HG03108 (cell line): ENCODE data around the gene CETN1.
A peak's percentile ranks its signal among the peaks of the same experiment; 100 is the strongest.

Experiments
- ATAC-seq: cut with Tn5 transposase; IDR thresholded peaks from one replicate; pipeline ENCODE4 v1.9.1; 2021; ENCODE audit warnings: moderate library complexity; ENCODE audit not compliant: unreplicated experiment

CETN1 gene

DNA sequence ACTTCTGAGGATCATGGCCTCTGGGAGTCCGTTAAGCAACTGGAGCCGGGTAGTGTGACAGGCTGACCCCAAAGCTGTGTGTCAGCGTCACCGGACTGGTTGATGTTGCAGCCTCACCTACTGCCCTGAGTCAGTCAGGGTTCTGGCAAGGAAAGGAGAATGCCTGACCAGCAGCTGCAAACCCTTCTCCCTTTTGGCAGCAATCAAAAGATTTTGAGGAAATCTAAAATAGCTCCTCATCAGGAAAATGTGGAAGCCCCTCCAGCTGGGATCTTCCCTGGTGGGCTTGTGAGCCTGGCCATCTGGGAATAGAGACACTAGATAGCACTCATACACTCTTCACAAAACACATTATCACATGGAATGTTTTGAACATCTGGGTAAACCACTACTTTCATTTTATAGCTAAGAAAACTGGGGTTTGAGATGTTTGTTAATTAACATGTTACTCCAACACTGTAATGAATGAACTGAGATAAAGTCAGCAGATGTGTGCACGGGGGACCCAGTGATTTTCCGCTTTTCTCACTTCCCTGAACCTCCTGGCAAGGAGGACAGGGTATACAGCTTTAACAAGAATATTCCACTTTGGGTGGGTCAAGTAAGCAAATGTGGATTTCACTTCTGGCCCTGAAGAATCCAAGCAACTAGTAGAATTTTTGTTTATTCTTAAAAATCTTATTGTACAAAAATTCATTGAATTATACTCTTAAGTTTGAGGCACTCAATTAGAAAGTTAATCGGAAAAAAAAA lies 41.3 kb downstream of the CETN1 start:
- ATAC-seq = no peak

DNA sequence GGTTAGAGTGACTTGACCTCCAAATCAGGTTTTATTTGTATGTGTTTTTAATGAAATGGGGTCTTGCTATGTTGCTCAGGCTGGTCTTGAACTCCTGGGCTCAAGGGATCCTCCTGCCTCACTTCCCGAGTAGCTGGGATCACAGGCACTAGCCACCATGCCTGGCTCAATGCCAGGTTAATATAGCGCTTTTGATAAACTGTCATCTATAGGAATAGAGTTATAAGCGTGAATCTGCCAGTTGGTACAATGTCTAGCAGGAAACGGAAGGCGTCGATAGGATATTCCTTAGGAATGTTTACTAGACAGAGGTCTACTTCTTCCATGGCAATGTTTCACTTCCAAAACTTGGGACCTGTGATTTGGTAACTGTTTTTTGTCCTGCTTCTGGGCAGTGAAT lies 42.1 kb downstream of the CETN1 start:
- no peak for ATAC-seq

DNA sequence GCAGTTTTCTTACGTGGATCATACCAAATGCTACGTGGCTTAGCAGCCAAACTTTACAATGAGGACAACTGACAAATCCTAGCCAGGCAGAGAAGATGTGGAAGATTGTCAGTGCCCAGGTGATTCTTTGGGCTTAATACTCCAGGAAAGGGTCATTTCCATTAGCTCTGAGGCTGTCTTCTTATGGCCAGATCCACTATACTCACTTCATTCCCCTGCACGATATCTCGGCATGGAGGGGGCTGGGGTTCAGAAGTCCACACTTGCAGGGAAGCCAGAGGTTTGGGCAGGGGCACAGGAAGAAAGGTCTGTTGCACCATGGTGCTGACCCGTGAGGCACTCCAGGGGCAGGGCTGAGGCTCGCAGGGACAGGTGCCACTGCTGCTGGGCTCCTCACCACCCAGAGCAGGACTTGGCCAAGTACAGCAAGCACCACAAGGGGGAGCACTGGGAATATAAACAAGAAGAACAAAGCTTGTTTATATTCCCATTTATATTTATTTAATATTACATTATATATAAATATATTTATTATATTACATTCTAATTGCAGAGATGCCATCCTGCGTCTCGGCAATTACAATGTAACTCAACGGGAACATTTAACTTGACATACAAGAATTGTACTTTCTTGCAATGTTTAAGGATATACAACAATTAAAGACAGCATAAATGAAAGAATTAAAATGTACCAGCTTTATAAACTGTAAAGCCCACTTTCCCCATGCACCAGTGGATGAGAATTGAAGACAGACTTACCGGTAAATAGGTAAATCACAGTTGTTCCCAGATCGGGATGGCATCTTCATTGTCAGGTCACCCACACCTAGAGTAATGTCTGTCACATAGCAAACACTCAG lies 43.8 kb downstream of the CETN1 start:
- ATAC-seq = peak; percentile 54

DNA sequence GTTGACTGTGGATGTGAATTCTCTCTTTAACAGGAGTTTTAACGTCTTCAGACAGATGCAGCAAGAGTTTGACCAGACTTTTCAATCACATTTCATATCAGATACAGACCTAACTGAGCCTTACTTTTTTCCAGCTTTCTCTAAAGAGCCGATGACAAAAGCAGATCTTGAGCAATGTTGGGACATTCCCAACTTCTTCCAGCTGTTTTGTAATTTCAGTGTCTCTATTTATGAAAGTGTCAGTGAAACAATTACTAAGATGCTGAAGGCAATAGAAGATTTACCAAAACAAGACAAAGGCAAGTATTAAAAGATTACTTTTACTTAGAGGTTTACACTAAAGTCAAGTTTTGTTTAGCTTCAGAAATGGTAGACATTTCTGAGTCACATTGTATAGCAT lies 47.1 kb downstream of the CETN1 start:
- ATAC-seq = no peak

DNA sequence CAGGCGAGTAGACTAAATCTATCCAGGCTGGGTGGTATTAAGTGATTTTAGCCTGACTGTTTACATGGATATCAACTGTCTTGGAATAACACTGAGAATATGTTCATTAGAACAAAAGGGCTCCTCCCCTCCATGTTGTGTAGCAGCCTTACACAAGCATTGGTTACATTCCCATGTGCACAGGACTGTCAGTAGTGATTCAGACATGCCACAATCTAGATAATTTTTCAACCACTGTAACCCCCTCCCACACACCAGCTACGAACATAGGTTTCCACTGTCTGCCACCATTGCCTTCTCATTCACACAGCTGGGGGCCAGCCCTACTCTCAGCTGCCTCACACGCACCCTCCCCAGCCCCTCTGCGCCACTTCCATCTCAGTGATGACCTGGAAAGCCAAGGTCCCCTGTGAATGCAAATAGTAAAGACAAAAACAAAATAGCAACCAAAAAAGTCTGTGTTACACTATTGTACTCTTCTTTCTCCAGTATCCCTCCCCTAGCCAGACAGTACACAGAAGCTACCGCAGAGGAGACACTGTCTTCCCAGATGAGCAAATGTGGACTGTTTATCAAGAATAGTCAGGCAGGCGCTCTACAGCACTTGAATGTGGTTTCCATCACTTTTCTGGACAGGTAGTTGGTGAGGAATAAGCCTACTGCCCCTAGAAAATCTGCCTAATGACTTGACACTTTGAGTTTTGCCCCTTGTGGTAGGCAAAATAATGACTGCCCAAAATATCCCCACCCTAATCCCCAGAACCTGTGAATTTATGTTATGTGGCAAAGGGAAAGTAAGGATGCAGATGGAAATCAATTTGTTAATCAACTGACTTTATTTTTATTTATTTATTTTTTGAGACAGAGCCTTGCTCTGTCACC lies 49.3 kb downstream of the CETN1 start:
- ATAC-seq = no peak

DNA sequence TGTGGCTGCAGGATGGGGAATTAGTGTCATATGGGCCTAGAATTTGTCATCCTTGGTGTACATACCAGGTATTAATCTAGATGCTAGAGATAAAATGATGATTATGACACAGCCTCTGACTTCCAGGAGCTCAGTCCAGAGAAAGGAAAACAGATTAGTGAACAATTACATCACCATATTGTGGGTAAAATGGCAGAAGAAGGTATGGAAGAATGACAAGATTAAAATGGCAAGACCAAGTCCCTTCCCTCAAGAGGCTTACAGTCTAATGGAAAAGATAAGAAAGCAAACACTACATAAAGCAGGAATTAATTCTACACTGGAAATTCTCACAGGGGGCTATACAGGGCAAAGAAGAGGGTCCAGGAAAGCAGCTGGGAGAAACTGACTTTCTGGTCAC lies 51.4 kb downstream of the CETN1 start:
- no peak for ATAC-seq
